Erythroblast (primary cell): ENCODE data around the gene NLGN4Y.

Experiments used
- GATA1 ChIP-seq: IDR thresholded peaks from 2 replicates; pipeline ENCODE4 v1.6.1; 2011; ENCODE audit warnings: low read depth, mild to moderate bottlenecking, control low read depth, low read length, moderate library complexity
- POLR2A ChIP-seq: IDR thresholded peaks from 2 replicates; pipeline ENCODE4 v1.6.1; 2011; ENCODE audit warnings: mild to moderate bottlenecking, low read length

DNA sequence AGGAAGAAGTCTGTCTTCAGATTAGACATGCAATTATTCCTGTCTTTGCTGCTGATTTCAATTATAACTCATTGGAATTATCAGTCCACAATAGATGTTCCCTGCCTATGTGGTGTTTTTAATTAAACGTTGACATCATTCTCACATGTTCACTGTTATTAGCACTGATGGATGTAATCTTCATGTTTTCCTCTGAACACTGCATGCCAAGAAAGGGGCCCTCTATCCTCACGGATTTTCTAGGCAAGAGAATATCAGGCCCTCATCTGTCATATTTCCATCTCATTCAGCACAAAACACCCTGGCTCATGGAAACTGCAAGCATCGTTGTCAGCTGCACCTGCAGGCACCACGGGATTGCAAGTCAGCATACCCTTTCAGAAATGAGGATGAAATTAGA lies 224.0 kb downstream of the NLGN4Y start:
- no peak for TF ChIP-seq POLR2A
- no peak for TF ChIP-seq GATA1
